Endothelial cell (in vitro differentiated cells): ENCODE results near the gene LRP1B. TPM values are rescaled to one million over a fixed set of nuclear protein-coding genes. Genes with fewer than 3 reads are reported as not detected.

ENCODE experiments used
- DNase-seq: peaks from one replicate; pipeline ENCODE4 v3.0.0; 2021; ENCODE audit warnings: low spot score
- H3K27ac Mint-ChIP-seq: one replicate; pipeline ENCODE4 v1.8.0; 2021; ENCODE audit warnings: mixed read lengths, inconsistent platforms; ENCODE audit not compliant: unreplicated experiment
- H3K27me3 Mint-ChIP-seq: one replicate; pipeline ENCODE4 v1.8.0; 2021; ENCODE audit warnings: mild to moderate bottlenecking, moderate library complexity, mixed read lengths, inconsistent platforms; ENCODE audit not compliant: unreplicated experiment
- H3K36me3 Mint-ChIP-seq: one replicate; pipeline ENCODE4 v1.8.0; 2021; ENCODE audit warnings: mild to moderate bottlenecking, low read depth, mixed read lengths, inconsistent platforms; ENCODE audit not compliant: unreplicated experiment
- H3K4me1 Mint-ChIP-seq: one replicate; pipeline ENCODE4 v1.8.0; 2021; ENCODE audit warnings: mild to moderate bottlenecking, mixed read lengths, inconsistent platforms; ENCODE audit not compliant: unreplicated experiment
- H3K4me3 Mint-ChIP-seq: one replicate; pipeline ENCODE4 v1.8.0; 2021; ENCODE audit warnings: mild to moderate bottlenecking, mixed read lengths, inconsistent platforms; ENCODE audit not compliant: unreplicated experiment
- H3K9me3 Mint-ChIP-seq: one replicate; pipeline ENCODE4 v1.8.0; 2021; ENCODE audit warnings: mixed read lengths, inconsistent platforms; ENCODE audit not compliant: unreplicated experiment
- CTCF ChIP-seq: fragments of 200-600 bp; sonication (generic); IDR thresholded peaks from one replicate; pipeline ENCODE4 v1.5.0; 2021; ENCODE audit warnings: antibody characterized with exemption; ENCODE audit not compliant: unreplicated experiment
- total RNA-seq: library from RNA; stranded (reverse); fragmentation: NEBNext Ultra II Directional; extraction: Animal tissue kit (Norgen Biotek cat#: 25700); gene quantifications from one replicate; pipeline ENCODE4 v1.2.1, GENCODE V29; 2021; ENCODE audit not compliant: unreplicated experiment

LRP1B gene
- total RNA-seq, 1 donor from 2014 or later = 1.4 TPM

GRCh38 chr2:140662504-140662903 is 1468.3 kb downstream of the LRP1B start:
- no peak overlapping the region for H3K27ac Mint-ChIP-seq
- H3K4me3 Mint-ChIP-seq = no peak overlapping the region
- H3K4me1 Mint-ChIP-seq = peaks cover 2% of the 10 kb centered on the region
- H3K36me3 Mint-ChIP-seq = no peaks in the 10 kb centered on the region
- no peaks in the 10 kb centered on the region for H3K9me3 Mint-ChIP-seq
- no peak for TF ChIP-seq CTCF
- H3K27me3 Mint-ChIP-seq = no peaks in the 10 kb centered on the region
- DNase-seq = no peak

GRCh38 chr2:140658760-140659692 is 1471.8 kb downstream of the LRP1B start:
- Mint-ChIP-seq H3K27me3 (no peaks in the 10 kb centered on the region), H3K36me3 (no peaks in the 10 kb centered on the region), H3K9me3 (no peaks in the 10 kb centered on the region), H3K4me3 (no peak overlapping the region), H3K4me1 (peaks cover 3% of the 10 kb centered on the region), H3K27ac (no peak overlapping the region)
- no peak for TF ChIP-seq CTCF
- DNase-seq = no peak

GRCh38 chr2:140657657-140658056 is 1473.2 kb downstream of the LRP1B start:
- no peak for DNase-seq
- H3K9me3 Mint-ChIP-seq = no peaks in the 10 kb centered on the region
- TF ChIP-seq CTCF = no peak
- H3K27ac Mint-ChIP-seq = no peak overlapping the region
- H3K27me3 Mint-ChIP-seq = no peaks in the 10 kb centered on the region
- no peak overlapping the region for H3K4me3 Mint-ChIP-seq
- no peaks in the 10 kb centered on the region for H3K36me3 Mint-ChIP-seq
- H3K4me1 Mint-ChIP-seq = peaks cover 3% of the 10 kb centered on the region

- DNase-seq = no peak
Measured at GRCh38 chr2:140654565-140654964, 1476.3 kb downstream of the LRP1B start.

More at GRCh38 chr2:140654565-140654964, 1476.3 kb downstream of the LRP1B start:
- H3K27me3 Mint-ChIP-seq = no peaks in the 10 kb centered on the region
- H3K4me3 Mint-ChIP-seq = no peak overlapping the region
- peaks cover 9% of the 10 kb centered on the region for H3K4me1 Mint-ChIP-seq
- no peaks in the 10 kb centered on the region for H3K36me3 Mint-ChIP-seq
- H3K27ac Mint-ChIP-seq = no peak overlapping the region
- H3K9me3 Mint-ChIP-seq = no peaks in the 10 kb centered on the region
- no peak for TF ChIP-seq CTCF
